HT-29 (cell line): Measurements from ENCODE around the gene HEXD. TPM values are rescaled to one million over a fixed set of nuclear protein-coding genes. Genes with fewer than 3 reads are reported as not detected.

Source experiments
- DNase-seq: peaks from one replicate; pipeline ENCODE4 v3.0.0-alpha.2; 2015; ENCODE audit warnings: low spot score
- total RNA-seq: library from RNA; depleted of rRNA; stranded (reverse); fragments of >200 nt; shearing (Covaris generic); gene quantifications from 2 replicates; pipeline ENCODE4 v1.2.3, GENCODE V29; 2014

The HEXD gene
- total RNA-seq, 1 experiment from 2014 or later = 25.8 TPM

DNA sequence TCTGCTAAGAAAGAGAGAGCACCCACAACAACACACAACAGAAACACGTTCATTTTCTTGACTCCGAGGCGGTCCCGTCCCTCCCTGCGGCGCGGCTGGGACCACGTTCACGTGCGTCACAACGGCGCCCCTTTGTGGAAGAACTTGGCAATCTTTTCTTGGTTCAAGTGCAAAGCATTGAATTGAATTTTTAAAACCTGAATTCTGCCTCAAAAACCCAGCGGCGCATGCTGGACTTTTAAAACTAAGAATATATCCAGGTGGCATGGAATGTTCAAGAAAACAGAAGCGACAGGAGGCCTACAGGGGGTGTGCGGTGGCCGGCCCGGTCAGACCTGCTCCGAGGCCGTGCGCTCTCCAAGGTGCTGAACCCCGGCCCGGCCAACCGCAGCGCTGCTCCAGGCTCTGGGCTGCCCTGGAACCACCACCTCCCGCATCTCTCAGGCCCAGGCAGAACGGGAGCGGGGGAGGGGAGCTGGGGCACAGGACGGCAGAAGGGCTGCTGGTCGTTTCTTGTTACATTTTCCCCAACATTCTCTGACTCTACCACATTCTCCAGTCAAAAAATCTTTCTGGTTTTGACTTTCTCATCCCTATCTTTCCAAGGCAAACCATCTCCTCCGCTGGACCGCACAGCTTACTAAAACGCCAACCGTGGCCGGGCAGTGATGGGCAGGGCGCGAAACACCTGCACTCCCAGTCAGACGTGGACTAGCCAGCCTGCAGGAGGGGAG, 3.4 kb upstream of the HEXD start:
- peak; percentile 76 for DNase-seq

DNA sequence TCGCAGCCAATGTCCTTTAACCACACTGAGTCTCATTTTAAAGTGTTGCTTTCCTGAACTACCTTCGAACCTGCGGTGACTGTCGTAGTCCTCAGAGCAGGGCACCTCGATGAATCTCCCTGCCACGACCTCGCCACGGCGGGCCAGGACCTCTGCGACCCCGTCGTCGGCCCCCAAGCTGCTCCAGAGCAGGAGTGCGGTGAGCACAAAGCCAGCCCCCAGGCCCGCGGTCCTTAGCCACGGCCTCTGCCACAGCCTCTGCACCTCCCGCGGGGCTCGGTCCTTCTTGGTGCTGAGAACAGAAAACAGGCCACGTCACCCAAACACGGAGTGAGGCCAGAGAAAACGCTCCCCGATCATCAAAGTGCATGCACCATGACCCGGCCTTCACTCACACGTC, 2.8 kb upstream of the HEXD start:
- no peak for DNase-seq

DNA sequence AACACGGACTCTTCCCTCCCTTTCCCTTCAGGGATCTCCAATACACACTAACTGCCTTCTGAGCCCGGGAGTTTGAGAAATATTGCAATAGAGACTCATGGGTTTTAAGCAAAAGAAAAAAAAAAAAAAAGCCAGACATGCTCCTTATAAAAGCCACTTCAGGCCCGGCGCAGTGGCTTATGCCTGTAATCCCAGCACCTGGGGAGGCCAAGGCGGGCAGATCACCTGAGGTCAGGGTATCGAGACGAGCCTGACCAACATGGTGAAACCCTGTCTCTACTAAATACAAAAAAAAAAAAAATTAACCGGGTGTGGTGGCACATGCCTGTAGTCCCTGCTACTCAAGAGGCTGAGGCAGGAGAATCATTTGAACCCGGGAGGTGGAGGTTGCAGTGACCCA, 2.4 kb upstream of the HEXD start:
- DNase-seq = no peak

DNA sequence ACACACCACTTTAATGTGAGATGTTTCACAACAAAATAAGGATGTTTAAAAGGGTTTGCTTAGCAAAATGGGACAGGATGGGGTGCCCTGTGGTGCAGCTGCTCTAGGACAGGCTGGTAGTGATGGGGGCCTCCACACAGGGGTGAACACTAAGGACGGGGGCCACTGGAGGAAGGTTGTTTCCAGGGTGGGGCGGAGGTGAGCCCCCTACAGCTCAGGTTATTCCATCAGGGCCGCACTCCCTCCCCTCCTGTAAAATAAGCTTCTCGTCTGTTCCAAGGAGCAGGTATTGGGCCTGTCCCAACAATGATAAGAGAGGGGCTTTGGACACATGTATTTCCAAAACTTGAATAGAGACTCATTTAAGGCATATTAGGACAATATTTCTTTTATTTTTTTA, 1.9 kb upstream of the HEXD start:
- DNase-seq = no peak

DNA sequence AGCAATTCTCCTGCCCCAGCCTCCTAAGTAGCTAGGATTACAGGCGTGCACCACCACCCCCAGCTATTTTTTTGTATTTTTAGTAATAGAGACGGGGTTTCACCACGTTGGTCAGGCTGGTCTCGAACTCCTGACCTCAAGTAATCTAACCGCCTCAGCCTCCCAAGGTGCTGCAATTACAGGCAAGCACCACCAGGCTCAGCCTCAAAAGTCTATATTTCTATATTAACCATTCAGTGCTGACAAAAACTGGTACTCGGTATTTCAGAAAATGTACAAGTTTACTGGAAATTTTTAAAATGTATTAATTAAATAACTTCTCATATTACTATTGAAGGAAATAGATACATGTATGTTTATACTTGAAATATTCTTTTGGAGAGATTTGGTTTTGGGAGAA, 1.4 kb upstream of the HEXD start:
- no peak for DNase-seq

DNA sequence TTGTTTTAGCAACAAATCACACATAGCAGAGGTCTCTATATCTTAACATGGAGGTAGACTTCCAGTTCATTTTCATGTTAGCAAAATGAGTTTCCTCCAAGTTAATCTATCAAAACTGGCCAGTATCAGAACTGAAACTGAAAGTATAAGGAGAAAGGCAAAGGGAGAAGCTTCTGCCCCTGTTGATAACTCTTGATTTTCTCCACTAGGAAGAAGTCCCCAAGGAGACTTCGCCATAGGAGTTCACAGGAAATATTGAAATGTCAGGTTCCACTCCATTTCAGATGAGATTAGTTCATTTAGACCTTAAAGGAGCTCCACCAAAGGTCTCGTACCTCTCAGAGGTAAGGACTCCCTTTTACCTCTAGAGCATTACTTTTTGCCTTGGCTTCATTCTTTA, 1.4 kb downstream of the HEXD start:
- DNase-seq = no peak

DNA sequence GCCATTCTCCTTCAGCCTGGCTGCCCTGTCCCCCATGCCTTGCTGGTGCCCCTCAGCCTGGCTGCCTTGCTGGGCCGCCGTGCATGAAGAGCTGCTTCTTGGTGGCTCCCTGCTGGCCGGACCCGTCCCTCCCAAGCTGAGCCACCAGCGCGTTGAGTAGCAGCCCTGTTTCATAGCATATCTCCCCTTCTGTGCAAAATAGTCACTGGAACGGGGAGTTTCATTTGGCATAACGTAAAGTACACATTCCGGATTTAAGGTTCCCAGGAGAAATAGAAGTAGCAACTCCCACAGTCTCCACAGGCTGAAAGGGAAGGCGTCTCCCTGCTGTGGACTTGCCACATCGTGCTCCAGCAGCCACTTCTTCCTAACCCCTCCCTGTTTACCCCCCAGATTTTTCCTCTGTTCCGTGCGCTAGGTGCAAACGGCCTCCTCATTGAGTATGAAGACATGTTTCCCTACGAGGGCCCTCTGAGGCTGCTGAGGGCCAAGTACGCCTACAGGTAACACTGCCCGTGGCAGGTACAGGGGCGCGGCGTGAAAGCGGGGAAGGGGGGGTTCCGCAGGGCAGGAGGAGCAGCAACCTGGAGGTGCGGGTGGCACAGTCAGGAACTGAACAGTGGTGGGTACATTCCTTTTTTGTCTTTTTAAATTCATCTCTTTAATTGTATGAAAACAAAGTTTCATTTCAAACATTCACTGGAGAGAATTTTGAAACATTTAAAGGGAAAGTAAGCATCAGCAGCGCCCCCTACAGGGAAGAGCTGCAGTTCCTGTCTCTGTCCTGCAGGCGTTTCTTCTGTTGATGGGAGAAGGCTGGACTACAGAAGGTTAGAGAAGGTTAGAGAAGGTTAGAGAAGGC, 6.1 kb downstream of the HEXD start:
- peak; percentile 74 for DNase-seq

DNA sequence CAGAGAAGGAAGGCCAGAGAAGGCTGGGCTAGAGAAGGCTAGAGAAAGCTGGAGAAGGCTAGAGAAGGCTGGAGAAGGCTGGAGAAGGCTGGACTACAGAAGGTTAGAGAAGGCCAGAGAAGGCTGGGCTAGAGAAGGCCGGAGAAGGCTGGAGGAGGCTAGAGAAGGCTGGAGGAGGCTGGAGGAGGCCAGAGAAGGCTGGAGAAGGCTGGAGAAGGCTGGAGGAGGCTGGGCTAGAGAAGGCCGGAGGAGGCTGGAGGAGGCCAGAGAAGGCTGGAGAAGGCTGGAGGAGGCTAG, 6.7 kb downstream of the HEXD start:
- no peak for DNase-seq

DNA sequence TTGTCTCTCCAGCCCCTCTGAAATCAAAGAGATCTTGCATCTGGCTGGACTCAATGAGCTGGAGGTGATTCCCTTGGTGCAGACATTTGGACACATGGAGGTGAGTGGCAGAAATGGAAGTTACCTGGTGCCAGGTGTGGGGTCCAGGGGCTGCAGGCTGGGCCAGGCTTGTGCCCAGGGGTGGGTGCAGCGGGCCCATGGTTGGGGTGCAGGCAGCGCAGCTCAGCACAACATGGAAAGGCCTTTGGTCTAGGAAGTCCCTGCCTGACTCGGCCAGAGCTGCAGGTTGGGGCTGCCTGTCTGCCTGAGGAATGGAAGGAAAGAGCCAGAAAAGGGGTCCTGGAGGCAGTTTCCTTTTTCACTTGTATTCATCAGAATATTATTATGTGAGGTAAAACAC, 10.4 kb downstream of the HEXD start:
- no peak for DNase-seq

DNA sequence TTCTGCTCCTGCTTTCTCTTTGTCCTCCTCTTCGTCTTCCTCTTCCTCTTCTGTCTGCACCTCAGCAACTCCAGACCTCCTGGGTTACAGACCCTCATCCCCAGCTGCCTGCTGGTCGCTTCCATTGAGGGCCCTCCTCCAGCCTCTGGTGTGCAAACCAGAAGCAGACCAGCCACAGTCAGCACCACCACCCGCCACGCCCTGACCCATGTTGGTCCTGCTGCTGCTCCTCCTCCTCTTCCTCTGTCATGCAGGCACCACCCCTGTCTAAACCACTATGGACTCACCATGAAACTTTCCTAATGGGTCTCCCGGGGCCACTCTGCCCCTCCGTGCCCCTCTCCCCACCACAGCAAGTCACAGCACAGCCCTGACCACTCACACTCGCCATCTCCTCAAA, 11.7 kb downstream of the HEXD start:
- DNase-seq = no peak

DNA sequence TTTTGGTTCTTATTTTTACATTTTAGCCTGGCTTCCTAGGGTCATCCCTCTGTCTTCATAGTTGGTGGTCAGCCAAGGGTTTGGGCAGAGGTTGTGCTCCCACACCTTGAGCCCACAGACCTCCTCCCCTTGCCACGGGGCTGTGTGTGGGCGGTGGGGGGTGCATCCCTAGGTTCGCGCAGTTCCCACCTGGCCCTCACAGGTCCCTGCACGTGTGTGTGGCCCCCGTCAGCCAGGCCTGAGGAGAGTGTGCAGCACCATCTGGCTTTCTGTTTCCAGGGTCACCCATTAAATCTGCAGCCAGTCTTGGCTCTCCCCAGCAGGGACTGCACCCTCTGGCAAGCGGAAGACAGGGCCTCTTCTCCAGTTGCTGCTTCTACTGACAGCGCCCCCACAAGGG, 13.9 kb downstream of the HEXD start:
- DNase-seq = no peak

DNA sequence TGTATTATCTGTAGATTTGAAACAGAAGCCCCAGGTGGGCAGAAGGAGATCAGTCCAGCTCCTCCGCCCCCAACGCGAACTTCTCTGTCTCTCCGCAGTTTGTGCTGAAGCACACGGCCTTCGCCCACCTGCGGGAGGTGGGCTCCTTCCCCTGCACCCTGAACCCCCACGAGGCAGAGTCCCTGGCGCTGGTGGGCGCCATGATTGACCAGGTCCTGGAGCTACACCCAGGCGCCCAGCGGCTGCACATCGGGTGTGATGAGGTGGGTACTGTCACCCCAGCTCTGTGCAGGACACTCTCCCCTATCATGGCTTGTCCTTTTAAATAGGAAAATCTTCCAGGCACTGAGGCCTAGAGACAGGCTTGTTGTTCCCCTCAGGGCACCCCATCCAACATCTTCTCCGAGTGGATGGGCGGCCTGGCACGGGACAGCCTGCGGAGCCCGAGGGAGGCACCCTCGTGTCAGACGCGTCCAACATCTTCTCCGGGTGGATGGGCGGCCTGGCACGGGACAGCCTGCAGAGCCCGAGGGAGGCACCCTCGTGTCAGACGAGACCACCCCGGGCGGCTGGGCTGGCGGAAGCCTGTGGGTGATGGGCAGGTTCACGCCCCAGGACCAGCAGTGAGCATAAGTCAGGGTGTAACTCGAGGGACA, 15.5 kb downstream of the HEXD start:
- DNase-seq = no peak

DNA sequence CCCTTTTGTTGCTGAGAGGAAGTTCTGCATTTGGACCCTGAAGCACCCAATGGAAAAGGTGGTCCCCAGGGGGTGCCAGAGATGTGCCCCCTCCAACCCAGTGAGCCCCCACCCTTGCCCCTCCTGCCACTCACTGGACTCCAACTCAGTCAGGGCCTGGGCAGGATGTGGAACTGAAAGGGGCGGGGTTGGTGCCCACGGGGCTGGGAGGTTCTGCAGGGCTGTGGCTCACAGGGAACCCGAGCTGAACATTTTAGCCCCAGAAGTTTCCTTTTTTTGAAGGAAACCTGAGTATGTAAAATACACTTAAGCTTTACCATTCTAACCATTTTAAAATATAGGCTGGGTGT, 16.0 kb downstream of the HEXD start:
- no peak for DNase-seq

DNA sequence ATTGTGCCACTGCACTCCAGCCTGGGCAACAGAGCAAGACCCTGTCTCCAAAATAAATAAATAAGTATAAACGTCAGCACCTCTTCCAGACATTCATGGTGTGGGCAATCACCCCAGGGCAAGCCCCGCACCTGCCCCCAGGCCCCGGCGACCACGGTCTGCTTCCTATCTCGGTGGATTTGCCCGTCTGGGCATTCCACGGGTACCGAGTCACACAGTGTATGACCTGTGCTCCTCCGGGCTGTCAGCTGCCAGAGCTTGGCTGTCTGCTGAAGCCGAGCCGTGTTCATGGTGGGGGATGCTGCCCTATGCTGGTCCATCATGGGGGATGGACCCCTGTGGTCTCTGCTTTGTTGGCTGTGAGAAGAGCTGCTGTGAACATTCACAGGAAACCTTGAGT, 17.0 kb downstream of the HEXD start:
- DNase-seq = no peak

DNA sequence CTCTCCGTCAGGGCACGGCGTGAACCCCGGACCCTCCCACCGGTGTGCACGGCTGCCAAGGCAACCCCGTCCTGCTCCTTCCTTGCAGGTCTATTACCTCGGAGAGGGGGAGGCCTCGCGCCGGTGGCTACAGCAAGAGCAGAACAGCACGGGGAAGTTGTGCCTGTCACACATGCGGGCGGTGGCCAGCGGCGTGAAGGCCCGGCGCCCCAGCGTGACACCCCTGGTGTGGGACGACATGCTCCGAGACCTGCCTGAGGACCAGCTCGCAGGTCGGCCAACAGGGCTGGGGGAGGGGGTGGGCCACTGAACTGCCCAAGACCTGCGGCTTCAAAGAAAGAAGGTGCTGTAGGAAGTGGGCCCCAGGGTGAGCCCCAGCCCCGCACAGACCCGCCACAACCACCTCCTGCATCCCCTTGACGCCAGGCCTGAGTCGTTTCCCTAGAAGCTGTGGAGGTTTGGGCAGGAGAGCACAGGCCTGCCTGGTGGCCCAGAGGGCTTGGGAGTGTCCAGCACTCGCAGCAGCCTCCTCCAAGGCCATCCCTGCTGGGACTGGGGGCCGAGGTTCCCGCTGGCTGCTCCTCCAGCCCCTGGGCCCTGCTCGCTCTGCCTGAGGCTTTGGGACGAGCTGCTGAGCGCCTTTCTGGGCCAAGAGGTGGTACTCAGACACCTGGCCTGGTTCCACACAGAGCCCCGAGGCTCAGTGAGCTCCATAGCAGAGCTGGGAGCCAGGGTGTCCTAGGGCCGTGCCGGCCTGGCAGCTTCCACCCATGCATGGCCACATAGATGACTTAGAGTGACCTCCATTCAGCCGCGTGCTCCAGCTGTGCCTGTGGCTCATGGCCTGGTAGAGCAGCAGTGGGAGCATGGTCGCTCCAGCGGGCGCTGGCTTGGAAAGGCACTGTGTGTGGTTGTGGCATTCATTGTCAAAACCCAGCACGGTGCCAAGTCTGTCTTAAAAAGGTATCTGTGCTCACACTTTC, 17.7 kb downstream of the HEXD start:
- no peak for DNase-seq

DNA sequence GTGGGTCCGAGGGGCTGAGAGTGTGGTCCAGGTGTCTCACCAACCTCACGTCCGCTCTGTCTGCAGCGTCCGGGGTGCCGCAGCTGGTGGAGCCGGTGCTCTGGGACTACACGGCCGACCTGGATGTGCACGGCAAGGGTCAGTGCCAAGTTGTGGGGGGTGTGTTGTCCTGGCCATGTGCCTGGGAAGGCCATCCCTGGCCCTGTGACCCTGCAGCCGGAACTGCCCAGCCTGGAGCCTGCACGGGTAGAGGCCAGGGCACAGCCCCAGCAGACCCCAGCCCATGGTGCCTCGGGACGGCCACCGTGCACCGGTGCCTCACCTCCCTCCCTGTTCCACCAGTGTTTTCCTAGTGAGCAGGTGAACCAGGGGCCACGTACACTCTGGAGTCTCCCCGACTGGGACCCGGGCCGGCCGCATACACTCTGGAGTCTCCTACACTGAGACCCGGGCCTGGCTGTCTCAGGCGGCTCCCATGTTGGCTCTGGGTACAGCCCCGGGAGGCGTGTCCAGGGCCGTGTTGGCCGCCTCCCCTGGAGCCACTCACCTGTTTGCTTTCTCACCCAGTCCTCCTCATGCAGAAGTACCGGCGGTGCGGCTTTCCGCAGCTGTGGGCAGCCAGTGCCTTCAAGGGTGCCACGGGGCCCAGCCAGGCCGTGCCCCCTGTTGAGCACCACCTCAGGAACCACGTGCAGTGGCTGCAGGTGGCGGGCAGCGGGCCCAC, 18.6 kb downstream of the HEXD start:
- no peak for DNase-seq

DNA sequence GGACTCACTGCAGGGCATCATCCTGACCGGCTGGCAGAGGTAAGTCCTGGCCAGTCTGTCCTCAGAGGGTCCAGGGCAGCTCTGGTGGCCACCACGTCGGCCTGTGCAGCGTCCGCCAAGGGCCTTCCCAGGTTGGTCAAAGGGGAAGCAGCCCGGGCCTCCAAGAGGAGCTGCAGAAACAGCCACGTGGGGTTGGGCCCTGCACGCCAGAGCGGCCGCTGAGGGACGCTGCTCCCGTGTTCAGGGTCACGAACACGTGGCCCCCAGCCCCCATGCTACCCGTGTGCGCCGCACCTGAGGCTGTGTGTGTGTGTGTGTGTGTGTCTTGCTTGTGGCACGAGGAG, 19.1 kb downstream of the HEXD start:
- no peak for DNase-seq

DNA sequence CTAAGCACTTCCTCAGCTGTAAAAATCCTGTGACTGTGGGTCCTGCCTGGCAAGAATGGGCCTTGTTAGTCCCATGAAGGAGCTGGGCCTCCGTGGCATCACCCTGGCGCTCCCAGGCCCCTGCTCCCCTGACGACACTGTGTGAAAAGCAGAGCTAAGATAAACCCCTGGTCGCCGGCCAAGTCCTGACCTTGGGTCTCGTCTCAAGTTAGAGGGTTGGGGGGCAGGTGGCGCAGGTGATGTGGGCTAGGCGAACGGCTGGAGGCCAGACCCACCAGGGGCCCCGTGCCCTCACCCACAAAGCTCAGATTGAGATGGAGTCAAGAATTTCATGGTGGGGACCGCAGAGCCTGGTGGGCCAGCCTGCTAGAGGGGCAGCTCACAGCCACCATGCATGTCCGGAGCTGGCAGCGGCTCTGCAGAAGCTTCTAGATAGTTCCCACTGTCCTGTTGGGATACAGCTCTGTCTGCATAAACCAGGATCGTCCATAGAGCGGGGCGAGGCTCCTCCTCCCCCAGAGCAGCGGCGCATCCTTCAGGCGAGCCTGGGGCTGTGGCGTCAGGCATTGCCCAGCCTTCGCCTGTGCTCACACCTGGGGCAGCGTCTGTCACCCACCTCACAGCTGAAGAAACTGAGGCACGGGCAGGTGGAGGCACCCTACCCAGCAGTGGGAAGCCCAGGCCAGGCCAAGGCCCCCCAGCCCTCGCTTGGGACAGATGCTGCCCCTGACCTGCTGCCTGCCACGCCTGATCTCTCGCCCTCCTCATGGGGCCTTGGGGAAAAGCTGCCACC, 20.4 kb downstream of the HEXD start:
- DNase-seq = no peak

DNA sequence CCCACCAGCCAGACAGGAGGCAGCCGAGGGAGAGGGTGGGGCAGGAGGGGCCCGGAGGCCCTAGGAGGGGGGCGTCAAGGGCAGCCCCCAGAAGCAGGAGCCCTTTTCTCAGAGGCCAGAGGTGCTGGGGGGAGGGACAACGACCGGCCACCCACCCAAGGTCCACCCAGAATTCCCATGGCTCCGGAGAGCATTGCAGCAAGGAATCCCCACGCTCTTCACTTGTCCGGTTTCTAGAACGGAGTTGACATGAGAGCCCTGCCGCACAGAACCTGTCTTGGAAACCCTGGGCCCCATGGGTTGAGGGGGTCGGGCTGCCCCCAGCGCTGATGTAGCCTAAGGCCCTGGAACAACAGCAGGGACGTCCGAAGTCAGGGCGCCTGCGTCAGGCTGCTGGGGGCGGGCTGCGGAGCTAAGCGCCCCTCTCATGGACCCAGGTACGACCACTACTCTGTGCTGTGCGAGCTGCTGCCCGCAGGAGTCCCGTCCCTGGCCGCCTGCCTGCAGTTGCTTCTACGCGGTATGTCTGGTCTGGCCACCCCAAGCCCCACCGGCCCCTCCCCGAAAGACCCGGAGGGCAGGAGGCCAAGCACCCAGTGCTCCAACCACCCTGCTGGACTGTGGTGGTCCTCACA, 21.2 kb downstream of the HEXD start:
- DNase-seq = no peak

DNA sequence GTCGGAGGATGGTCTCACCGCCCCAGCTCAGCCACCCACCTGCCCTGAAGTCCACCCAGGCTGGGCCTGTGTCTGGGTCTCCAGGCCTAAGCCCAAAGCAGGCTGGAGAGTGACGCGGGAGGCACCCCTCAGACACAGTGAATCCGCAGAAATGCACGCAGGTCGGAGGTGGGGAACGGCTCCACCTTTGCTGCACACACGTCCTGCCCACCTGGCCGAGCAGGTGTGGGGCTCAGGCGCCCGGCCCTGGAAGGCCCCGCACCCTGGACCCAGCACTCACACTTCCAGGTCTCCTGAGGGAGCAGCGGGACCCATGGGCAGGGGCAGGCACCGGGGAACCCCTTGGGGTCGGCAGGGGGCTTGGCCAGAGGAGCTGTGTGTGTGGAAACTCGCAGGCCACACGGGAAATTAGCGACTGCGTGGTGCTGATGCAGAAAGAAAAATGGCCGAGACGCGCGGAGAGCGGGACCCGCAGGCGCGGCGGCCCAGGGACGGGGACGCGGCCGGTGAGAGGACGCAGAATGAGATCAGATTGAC, 21.8 kb downstream of the HEXD start:
- no peak for DNase-seq
